HUES48 (cell line): Measurements from ENCODE around the gene MBOAT1.
"Not testable (repeated sequence)": the region's sequence is repeated elsewhere in the genome, so short reads cannot be mapped to it uniquely, and the experiment has no call there.

Experiments used
- H3K27ac ChIP-seq: one replicate; pipeline ENCODE4 v1.7.0; 2013; ENCODE audit warnings: low read depth, low read length, inconsistent platforms
- H3K27me3 ChIP-seq: 2 replicates; pipeline ENCODE4 v1.6.1; 2013; ENCODE audit warnings: mild to moderate bottlenecking, low read length; ENCODE audit not compliant: control insufficient read depth, insufficient read depth
- H3K36me3 ChIP-seq: 2 replicates; pipeline ENCODE4 v1.6.1; 2013; ENCODE audit warnings: low read length; ENCODE audit not compliant: control insufficient read depth, insufficient read depth
- H3K4me1 ChIP-seq: 2 replicates; pipeline ENCODE4 v1.6.1; 2013; ENCODE audit warnings: mild to moderate bottlenecking, low read length; ENCODE audit not compliant: control insufficient read depth, insufficient read depth
- H3K4me3 ChIP-seq: 2 replicates; pipeline ENCODE4 v1.5.1; 2013; ENCODE audit warnings: mild to moderate bottlenecking, low read depth, low read length
- H3K9ac ChIP-seq: 2 replicates; pipeline ENCODE4 v1.6.1; 2013; ENCODE audit warnings: mild to moderate bottlenecking, low read depth, low read length, moderate library complexity
- H3K9me3 ChIP-seq: 2 replicates; pipeline ENCODE4 v1.6.1; 2013; ENCODE audit warnings: low read length; ENCODE audit not compliant: control insufficient read depth, insufficient read depth

Gene MBOAT1

GRCh38 chr6:20148433-20148832 lies 63.8 kb downstream of the MBOAT1 start:
- H3K27ac ChIP-seq = no peak overlapping the region
- no peaks in the 10 kb centered on the region for H3K9me3 ChIP-seq
- H3K9ac ChIP-seq = no peak overlapping the region
- peaks cover 5% of the 10 kb centered on the region for H3K4me1 ChIP-seq
- H3K4me3 ChIP-seq = no peak overlapping the region
- 0 out of 2 replicates have a peak, but pooled peaks cover 5% of the 10 kb centered on the region for H3K36me3 ChIP-seq
- H3K27me3 ChIP-seq = no peaks in the 10 kb centered on the region

- Histone ChIP-seq H3K4me3 (no peak overlapping the region), H3K27ac (no peak overlapping the region), H3K36me3 (0 out of 2 replicates have a peak, but pooled peaks cover 6% of the 10 kb centered on the region), H3K9me3 (no peaks in the 10 kb centered on the region), H3K4me1 (no peaks in the 10 kb centered on the region), H3K27me3 (no peaks in the 10 kb centered on the region), H3K9ac (no peak overlapping the region)
These were observed 64.8 kb downstream of the MBOAT1 start for GRCh38 chr6:20147469-20147868.

- H3K4me3 ChIP-seq, H3K4me1 ChIP-seq, H3K36me3 ChIP-seq, H3K9me3 ChIP-seq, H3K9ac ChIP-seq, H3K27ac ChIP-seq, H3K27me3 ChIP-seq: not testable (repeated sequence)
These were observed 65.4 kb downstream of the MBOAT1 start for GRCh38 chr6:20146831-20147230.

GRCh38 chr6:20146291-20146690 lies 66.0 kb downstream of the MBOAT1 start:
- H3K27ac ChIP-seq = no peak overlapping the region
- H3K9ac ChIP-seq = no peak overlapping the region
- H3K27me3 ChIP-seq = no peaks in the 10 kb centered on the region
- 0 out of 2 replicates have a peak, but pooled peaks cover 6% of the 10 kb centered on the region for H3K36me3 ChIP-seq
- H3K4me1 ChIP-seq = no peaks in the 10 kb centered on the region
- no peaks in the 10 kb centered on the region for H3K9me3 ChIP-seq
- no peak overlapping the region for H3K4me3 ChIP-seq

GRCh38 chr6:20142866-20143265 lies 69.4 kb downstream of the MBOAT1 start:
- Histone ChIP-seq H3K27ac (no peak overlapping the region), H3K4me3 (no peak overlapping the region), H3K27me3 (no peaks in the 10 kb centered on the region), H3K36me3 (0 out of 2 replicates have a peak, but pooled peaks cover 6% of the 10 kb centered on the region), H3K9me3 (no peaks in the 10 kb centered on the region), H3K4me1 (no peaks in the 10 kb centered on the region), H3K9ac (no peak overlapping the region)

GRCh38 chr6:20141931-20142330 lies 70.3 kb downstream of the MBOAT1 start:
- Histone ChIP-seq H3K4me3 (no peak overlapping the region), H3K9ac (no peak overlapping the region), H3K4me1 (no peaks in the 10 kb centered on the region), H3K27ac (no peak overlapping the region), H3K36me3 (0 out of 2 replicates have a peak, but pooled peaks cover 6% of the 10 kb centered on the region), H3K27me3 (no peaks in the 10 kb centered on the region), H3K9me3 (no peaks in the 10 kb centered on the region)

- H3K9me3 ChIP-seq, H3K36me3 ChIP-seq, H3K27ac ChIP-seq, H3K4me1 ChIP-seq, H3K9ac ChIP-seq, H3K4me3 ChIP-seq, H3K27me3 ChIP-seq: not testable (repeated sequence)
These were observed 72.9 kb downstream of the MBOAT1 start for GRCh38 chr6:20139127-20139963.

GRCh38 chr6:20137837-20138236 lies 74.4 kb downstream of the MBOAT1 start:
- H3K27me3 ChIP-seq = no peaks in the 10 kb centered on the region
- no peak overlapping the region for H3K27ac ChIP-seq

GRCh38 chr6:20137240-20137639 lies 75.0 kb downstream of the MBOAT1 start:
- Histone ChIP-seq H3K27ac (no peak overlapping the region), H3K4me1 (peaks cover 3% of the 10 kb centered on the region; the same call in 1 of the 2 replicates)

More at GRCh38 chr6:20137837-20138236, 74.4 kb downstream of the MBOAT1 start:
- H3K9me3 ChIP-seq = no peaks in the 10 kb centered on the region
- H3K36me3 ChIP-seq = 0 out of 2 replicates have a peak, but pooled peaks cover 2% of the 10 kb centered on the region
- H3K4me1 ChIP-seq = peaks cover 3% of the 10 kb centered on the region; the same call in 1 of the 2 replicates
- no peak overlapping the region for H3K9ac ChIP-seq
- H3K4me3 ChIP-seq = no peak overlapping the region

GRCh38 chr6:20135677-20136268 lies 76.5 kb downstream of the MBOAT1 start:
- no peaks in the 10 kb centered on the region for H3K36me3 ChIP-seq
- no peaks in the 10 kb centered on the region for H3K9me3 ChIP-seq
- no peak overlapping the region for H3K27ac ChIP-seq
- H3K27me3 ChIP-seq = no peaks in the 10 kb centered on the region
- H3K4me3 ChIP-seq = no peak overlapping the region
- H3K4me1 ChIP-seq = peaks cover 3% of the 10 kb centered on the region; the same call in 1 of the 2 replicates
- H3K9ac ChIP-seq = no peak overlapping the region

More at GRCh38 chr6:20137240-20137639, 75.0 kb downstream of the MBOAT1 start:
- Histone ChIP-seq H3K4me3 (no peak overlapping the region), H3K9ac (no peak overlapping the region), H3K9me3 (no peaks in the 10 kb centered on the region), H3K27me3 (no peaks in the 10 kb centered on the region), H3K36me3 (no peaks in the 10 kb centered on the region)

- H3K4me3 ChIP-seq = no peak overlapping the region
- H3K27ac ChIP-seq = no peak overlapping the region
- no peak overlapping the region for H3K9ac ChIP-seq
- H3K4me1 ChIP-seq = peaks cover 3% of the 10 kb centered on the region; the same call in 1 of the 2 replicates
- H3K36me3 ChIP-seq = no peaks in the 10 kb centered on the region
- no peaks in the 10 kb centered on the region for H3K27me3 ChIP-seq
- no peaks in the 10 kb centered on the region for H3K9me3 ChIP-seq
These were observed 77.7 kb downstream of the MBOAT1 start for GRCh38 chr6:20134613-20135012.
